Activated CD8-positive, alpha-beta memory T cell treated with anti-CD3 and anti-CD28 coated beads for 4 hours (primary cell): ENCODE measurements around the gene TIMMDC1.
"Not testable (repeated sequence)": the region's sequence is repeated elsewhere in the genome, so short reads cannot be mapped to it uniquely, and the experiment has no call there.

Experiments
- DNase-seq, 2 donors: peaks; one replicate each; pipeline ENCODE4 v3.0.0-alpha.2; 2020; ENCODE audit warnings: low read depth in 2 of 2

Gene TIMMDC1

GRCh38 chr3:119510690-119511089 lies 12.3 kb downstream of the TIMMDC1 start:
- DNase-seq = no peak

- DNase-seq = no peak
Measured at GRCh38 chr3:119514637-119515036, 16.3 kb downstream of the TIMMDC1 start.

- DNase-seq = no peak
Measured at GRCh38 chr3:119517112-119517511, 18.8 kb downstream of the TIMMDC1 start.

- no peak for DNase-seq
Measured at GRCh38 chr3:119518026-119518425, 19.7 kb downstream of the TIMMDC1 start.

DNA sequence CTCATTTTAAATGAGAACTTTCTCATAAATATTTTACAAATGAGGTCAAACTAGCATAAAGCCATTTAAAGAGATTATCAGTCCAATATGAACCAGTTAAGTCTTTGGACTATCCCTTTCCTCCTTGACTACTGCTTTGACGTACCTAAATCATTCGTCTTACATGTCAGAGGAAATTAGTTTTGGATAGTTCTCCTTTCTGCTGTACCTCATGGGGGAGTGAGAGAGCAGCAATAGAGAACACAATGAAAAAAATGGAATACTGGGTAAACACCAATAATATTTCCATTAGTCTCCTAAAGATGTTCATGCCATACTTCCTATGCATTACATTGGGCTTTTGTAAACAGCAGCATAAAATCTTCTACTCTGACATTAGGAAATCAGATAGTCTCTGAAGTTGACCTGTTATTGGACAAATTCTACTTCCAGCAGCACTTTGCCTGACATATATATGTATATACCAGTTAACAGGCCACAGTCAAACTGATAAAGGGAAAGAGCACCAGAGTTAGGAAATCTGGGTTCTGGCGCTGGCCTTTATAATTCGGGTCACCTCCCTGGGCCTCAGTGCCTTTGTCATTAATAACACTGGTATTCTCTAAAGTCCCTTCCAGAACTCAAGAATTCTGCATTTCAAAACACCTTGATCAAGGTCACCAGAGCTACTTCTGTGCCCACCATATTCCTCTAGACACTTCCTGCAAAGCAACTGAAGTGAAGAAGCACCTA lies 26.8 kb downstream of the TIMMDC1 start:
- DNase-seq = no peak

GRCh38 chr3:119527714-119528113 lies 29.4 kb downstream of the TIMMDC1 start:
- no peak for DNase-seq

GRCh38 chr3:119529883-119530282 lies 31.5 kb downstream of the TIMMDC1 start:
- no peak for DNase-seq

DNA sequence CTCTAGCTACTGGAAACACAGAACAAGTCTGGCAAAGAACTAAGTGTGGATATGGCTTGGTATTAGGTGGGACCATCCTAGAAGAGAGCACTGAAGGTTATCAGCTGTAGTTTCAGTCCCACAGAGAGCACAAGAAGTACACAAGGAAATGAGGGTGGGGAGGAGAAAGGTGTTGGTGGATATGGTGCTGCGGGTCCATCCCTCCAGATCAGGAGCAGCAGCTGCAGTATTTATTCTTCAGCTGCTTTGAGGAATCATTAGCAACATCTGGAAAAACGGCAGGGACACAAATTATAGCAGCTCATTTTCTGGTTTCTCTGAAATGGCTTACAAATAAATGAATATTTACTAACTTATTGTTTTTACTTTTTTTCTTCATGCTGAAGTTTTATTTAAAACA lies 32.1 kb downstream of the TIMMDC1 start:
- no peak for DNase-seq

DNA sequence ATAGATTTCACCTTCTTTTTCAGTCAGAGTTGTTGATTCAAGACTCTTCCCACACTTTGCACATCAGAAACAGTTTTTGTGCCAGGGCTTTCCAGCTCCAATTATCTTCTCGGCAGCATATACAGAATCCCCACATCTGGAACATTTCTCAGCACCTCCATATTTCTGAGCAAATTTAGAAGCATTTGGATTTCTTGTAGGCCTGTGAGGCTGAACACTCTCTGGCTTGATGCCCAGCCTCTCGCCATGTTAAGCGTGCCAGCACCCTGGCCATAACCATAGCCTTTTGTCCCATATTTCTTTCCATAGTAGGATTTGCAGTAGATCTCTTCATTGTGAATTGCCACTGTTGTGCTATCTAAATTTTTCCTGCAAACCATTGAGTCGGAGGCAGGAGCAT lies 32.8 kb downstream of the TIMMDC1 start:
- no peak for DNase-seq

DNA sequence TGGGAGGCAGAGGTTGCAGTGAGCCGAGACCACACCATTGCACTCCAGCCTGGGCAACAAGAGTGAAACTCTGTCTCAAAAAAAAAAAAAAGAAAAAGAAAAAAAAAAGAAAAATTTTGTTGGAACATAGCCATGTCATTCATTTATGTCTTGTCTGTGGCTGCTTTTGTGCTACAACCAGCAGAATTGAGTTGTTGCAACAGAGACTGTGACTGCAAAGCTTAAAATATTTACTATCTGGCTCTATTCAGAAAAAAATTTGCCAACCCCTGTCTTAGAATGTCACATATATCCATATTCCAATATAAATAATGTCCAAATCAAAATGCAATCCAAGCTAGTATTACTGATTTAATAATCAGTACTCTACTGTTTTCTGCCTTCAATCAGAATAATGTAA lies 35.9 kb downstream of the TIMMDC1 start:
- no peak for DNase-seq

DNA sequence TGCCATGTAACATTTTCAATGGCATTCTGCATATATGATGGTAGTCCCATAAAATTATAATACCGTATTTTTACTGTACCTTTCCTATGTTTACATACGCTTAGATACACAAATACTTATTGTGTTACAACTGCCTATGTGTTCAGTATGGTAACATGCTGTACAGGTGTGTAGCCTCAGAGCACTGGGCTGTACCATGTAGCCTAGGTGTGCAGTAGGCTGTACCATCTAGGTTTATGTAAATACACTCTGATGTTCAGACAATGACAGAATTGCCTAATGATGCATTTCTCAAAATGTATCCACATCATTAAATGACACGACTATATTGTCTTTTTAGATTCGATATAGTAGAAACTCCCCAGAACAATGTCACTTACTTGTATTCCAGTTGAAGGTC lies 38.4 kb downstream of the TIMMDC1 start:
- DNase-seq = no peak

GRCh38 chr3:119538772-119539171 lies 40.4 kb downstream of the TIMMDC1 start:
- DNase-seq = no peak

- DNase-seq = no peak
Measured at GRCh38 chr3:119541547-119541946, 43.2 kb downstream of the TIMMDC1 start.

- no peak for DNase-seq
Measured at GRCh38 chr3:119542168-119542767, 43.9 kb downstream of the TIMMDC1 start.

DNA sequence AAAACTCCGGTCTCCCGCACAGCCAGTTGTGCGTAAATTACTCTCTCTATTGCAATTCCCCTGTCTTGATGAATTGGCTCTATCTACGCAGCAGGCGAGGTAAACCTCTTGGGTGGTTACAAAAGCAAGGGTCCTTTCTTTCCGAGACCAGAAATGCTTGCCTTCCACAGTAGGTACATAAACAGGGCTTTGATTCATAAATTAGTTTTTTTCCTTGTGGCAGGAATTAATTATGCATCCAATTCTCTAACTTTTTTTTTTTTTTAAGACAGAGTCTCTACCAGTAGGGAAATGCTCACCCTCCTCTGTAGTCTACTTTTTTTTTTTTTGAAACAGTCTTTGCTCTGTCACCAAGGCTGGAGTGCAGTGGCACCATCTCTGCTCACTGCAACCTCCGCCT lies 44.8 kb downstream of the TIMMDC1 start:
- DNase-seq = no peak

DNA sequence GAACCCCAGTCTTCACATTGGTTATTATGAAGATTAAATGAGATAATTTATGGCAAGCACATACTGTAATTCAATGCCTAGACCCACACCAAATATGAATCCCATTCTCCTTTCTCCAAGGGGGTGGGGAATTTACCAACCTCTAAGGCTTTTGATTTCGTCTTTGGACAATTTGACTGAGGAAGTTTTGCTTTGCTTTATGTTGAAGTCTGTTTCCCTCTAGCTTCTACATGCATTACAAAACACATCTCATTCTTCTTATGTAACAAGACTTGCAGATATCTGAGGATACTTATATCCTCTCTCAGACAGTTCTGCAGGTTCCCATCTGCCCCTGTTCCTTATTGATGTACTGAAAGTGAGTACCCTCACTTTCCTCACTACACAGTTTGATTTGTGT lies 48.9 kb downstream of the TIMMDC1 start:
- no peak for DNase-seq

DNA sequence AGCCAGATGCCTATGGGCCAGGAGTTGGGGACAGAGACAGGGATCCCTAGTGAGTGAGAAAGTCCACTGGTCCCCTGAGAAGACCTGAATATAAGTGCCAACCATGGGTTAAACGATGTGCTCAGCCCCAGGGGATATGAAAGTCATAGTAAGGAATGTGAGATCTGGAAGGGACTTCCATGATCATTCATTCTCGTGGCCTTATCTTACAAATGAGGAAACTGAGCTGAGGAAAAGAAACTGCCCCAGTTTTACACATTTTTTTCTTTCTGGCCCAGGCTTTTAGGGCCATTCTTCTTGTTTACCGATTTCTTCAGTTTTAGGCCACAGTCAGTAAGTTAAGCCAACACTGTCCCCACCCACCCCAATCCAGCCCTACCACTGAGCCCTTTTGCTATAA lies 50.0 kb downstream of the TIMMDC1 start:
- no peak for DNase-seq

DNA sequence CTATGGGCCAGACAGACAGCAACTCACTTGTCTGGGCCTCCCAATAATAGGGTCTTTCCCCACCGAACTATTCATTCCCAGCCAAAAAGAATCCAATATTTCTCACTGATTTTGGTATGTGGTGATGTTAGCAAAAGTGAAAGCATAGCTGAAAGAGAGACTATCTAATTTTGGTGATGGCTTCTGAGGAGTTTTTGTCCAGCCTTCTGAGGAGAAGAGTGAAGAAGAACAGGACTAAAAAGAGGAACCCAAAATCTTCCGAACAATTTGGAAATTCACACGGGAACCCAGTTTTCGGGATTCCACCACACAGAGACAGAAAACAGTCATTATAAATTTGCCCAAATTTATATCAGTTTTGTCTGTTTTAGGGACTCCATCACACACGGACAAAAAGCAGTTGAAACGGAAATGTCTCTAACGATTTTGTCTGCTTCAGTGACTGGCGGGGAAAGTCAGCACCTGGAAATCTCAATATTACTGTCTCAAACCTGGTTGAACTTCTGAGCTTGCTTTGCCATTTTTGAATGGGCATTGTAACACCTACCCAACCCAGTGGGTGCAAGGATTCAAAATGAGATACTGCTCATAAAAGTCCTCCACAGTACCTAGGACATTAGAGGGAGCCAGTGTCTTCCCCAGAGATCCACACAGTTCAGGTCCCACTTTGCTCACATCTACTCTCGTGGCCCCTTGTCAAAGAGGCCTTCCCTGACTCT lies 52.0 kb downstream of the TIMMDC1 start:
- no peak for DNase-seq

GRCh38 chr3:119551598-119551997 lies 53.3 kb downstream of the TIMMDC1 start:
- no peak for DNase-seq

DNA sequence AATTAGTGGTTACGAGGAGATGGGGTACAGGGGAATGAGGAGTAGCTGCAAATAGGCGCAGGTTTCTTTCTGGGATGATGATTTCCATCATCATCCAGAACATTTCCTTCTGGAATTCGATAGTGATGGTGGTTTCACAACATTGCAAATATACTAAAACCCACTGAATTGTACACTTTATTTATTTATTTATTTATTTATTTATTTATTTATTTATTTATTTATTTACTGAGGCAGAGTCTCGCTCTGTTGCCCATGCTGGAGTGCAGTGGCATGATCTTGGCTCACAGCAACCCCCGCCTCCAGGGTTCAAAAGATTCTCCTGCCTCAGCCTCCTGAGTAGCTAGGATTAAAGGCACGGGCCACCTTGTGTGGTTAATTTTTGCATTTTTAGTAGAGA lies 54.6 kb downstream of the TIMMDC1 start:
- not testable (repeated sequence) for DNase-seq

- no peak for DNase-seq
Measured at GRCh38 chr3:119553823-119554415, 55.6 kb downstream of the TIMMDC1 start.

DNA sequence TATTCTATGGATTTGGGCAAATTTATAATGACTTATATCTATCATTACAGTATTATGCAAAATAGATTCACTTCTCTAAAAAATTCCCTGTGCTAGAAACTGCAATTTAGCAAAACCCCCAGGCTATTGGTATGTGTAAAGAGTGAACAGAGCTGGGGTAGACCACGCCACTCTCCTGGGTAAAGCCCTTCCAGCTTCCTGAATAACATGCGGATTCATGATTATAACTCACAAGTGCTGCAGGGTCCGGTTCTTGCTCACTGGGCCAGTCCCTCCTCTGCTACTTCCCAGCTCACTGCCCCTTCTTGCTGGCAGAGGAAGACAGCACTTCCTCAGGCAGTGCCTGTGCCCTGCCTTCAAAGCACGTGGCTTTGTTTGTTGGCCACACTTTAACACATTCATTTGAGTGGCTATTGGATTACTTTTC lies 57.0 kb downstream of the TIMMDC1 start:
- DNase-seq = no peak

- DNase-seq = no peak
Measured at GRCh38 chr3:119555929-119556328, 57.6 kb downstream of the TIMMDC1 start.
